MCF 10A (cell line): Measurements from ENCODE around the gene SLC5A11. TPM values are rescaled to one million over a fixed set of nuclear protein-coding genes. Genes with fewer than 3 reads are reported as not detected.

Experiments
- BruUV-seq: library from RNA; stranded (reverse); fragments of 400-500 nt; replicated peaks from 2 replicates; lab custom pipeline; 2021; lab: Mats Ljungman, UMichigan
- CTCF ChIA-PET: fragments of 300-600 bp; sonication (Branson Sonifier 250); formaldehyde crosslinking; extraction: SDS; loops from one replicate; lab custom pipeline; 2021; ENCODE audit warnings: antibody characterized with exemption, inconsistent platforms; lab: Yijun Ruan, JAX
- POLR2A ChIA-PET: fragments of 300-600, 350-650 bp; sonication (Branson Sonifier 250); formaldehyde crosslinking; extraction: SDS; loops from one replicate; lab custom pipeline; 2020; ENCODE audit warnings: antibody characterized with exemption, inconsistent platforms; lab: Yijun Ruan, JAX
- DNase-seq: peaks from one replicate; pipeline ENCODE4 v3.0.0-alpha.2; 2018; ENCODE audit not compliant: unreplicated experiment
- H3K27ac Mint-ChIP-seq: one replicate; pipeline ENCODE4 v1.8.0; 2022; ENCODE audit warnings: mild to moderate bottlenecking, low read depth, mixed read lengths; ENCODE audit not compliant: unreplicated experiment
- H3K27me3 Mint-ChIP-seq: one replicate; pipeline ENCODE4 v1.8.0; 2022; ENCODE audit warnings: mixed read lengths; ENCODE audit not compliant: insufficient read depth, unreplicated experiment
- H3K36me3 Mint-ChIP-seq: one replicate; pipeline ENCODE4 v1.8.0; 2022; ENCODE audit warnings: mild to moderate bottlenecking, moderate library complexity, mixed read lengths; ENCODE audit not compliant: insufficient read depth, unreplicated experiment
- H3K4me1 Mint-ChIP-seq: one replicate; pipeline ENCODE4 v1.8.0; 2022; ENCODE audit warnings: mixed read lengths; ENCODE audit not compliant: insufficient read depth, unreplicated experiment
- H3K4me3 Mint-ChIP-seq: one replicate; pipeline ENCODE4 v1.8.0; 2022; ENCODE audit warnings: mild to moderate bottlenecking, moderate library complexity, mixed read lengths; ENCODE audit not compliant: unreplicated experiment
- H3K9me3 Mint-ChIP-seq: one replicate; pipeline ENCODE4 v1.8.0; 2022; ENCODE audit warnings: mixed read lengths; ENCODE audit not compliant: unreplicated experiment
- intact Hi-C: fragments of 100-400 bp; cut with micrococcal nuclease; formaldehyde crosslinking; loops from 2 replicates; pipeline ENCODE4 v1.14.1; 2022
- total RNA-seq: library from RNA; stranded (reverse); gene quantifications from 2 replicates; pipeline ENCODE4 v1.2.3, GENCODE V29; 2022
- TF ChIP-seq, protein P1 (sequence below): fragments of 200-600 bp; IDR thresholded peaks from one replicate; pipeline ENCODE4 v1.8.0; 2022; ENCODE audit warnings: antibody characterized with exemption, mild to moderate bottlenecking; ENCODE audit not compliant: unreplicated experiment

The SLC5A11 gene
- total RNA-seq, 1 experiment from 2014 or later, result not detected

DNA sequence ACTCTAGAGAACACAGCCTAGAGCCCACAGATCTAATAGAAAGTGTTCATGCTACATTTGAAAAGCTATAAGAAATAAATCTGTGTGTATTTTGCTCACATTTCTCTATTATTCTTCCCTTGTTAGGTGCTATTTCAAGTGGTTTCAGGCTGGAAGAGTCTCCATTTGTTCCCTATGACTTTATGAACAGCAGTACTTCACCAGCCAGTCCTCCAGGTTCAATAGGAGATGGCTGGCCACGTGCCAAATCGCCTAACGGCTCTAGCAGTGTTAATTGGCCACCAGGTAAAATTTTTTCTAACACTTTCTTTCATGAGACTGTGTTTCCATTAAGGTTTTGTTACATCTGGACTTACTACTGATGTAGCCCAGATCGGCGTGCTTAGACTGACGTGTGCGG, 30.7 kb upstream of the SLC5A11 start:
- CTCF ChIA-PET, result interaction anchor here (1.0 kb wide), 1 partner anchor 66 kb away, joined by 4 read pairs; no protein-coding TSS in a partner anchor
- no peak for DNase-seq
- TF ChIP-seq, protein P1, sequence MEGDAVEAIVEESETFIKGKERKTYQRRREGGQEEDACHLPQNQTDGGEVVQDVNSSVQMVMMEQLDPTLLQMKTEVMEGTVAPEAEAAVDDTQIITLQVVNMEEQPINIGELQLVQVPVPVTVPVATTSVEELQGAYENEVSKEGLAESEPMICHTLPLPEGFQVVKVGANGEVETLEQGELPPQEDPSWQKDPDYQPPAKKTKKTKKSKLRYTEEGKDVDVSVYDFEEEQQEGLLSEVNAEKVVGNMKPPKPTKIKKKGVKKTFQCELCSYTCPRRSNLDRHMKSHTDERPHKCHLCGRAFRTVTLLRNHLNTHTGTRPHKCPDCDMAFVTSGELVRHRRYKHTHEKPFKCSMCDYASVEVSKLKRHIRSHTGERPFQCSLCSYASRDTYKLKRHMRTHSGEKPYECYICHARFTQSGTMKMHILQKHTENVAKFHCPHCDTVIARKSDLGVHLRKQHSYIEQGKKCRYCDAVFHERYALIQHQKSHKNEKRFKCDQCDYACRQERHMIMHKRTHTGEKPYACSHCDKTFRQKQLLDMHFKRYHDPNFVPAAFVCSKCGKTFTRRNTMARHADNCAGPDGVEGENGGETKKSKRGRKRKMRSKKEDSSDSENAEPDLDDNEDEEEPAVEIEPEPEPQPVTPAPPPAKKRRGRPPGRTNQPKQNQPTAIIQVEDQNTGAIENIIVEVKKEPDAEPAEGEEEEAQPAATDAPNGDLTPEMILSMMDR, result no peak
- BruUV-seq, result no TSS peak
- no peaks in the 10 kb centered on the region for H3K27me3 Mint-ChIP-seq
- POLR2A ChIA-PET, result interaction anchor here (0.6 kb wide), 1 partner anchor 15 kb away, joined by 3 read pairs; no protein-coding TSS in a partner anchor
- H3K4me1 Mint-ChIP-seq, result no peaks in the 10 kb centered on the region
- no peak overlapping the region for H3K27ac Mint-ChIP-seq
- no peak overlapping the region for H3K4me3 Mint-ChIP-seq
- intact Hi-C loops, result no loop called here
- no peaks in the 10 kb centered on the region for H3K9me3 Mint-ChIP-seq
- H3K36me3 Mint-ChIP-seq, result peaks cover 99% of the 10 kb centered on the region

DNA sequence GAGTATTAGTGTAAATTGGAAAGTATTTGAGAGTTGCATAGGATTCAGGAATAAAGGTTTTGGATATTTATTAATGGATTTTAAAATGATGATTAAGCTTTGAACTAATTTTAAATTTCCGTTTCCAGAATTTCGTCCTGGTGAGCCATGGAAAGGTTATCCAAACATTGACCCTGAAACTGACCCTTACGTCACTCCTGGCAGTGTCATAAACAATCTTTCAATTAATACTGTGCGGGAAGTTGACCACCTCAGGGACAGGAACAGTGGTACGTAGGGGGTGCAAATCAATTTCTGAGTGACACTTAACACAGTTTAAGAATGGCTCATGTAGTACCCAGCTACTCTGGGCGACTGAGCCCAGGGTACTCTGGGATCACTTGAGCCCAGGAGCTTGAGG, 29.1 kb upstream of the SLC5A11 start:
- no peaks in the 10 kb centered on the region for H3K9me3 Mint-ChIP-seq
- TF ChIP-seq, protein P1, result no peak
- ChIA-PET CTCF (interaction anchor here (0.6 to 1.7 kb wide), 4 partner anchors 16 to 249 kb away, joined by 3 to 9 read pairs (median 4); no protein-coding TSS in a partner anchor), POLR2A (no interaction called here)
- H3K4me1 Mint-ChIP-seq, result no peaks in the 10 kb centered on the region
- peaks cover 97% of the 10 kb centered on the region for H3K36me3 Mint-ChIP-seq
- no peak overlapping the region for H3K27ac Mint-ChIP-seq
- intact Hi-C loops, result no loop called here
- no peak for DNase-seq
- H3K27me3 Mint-ChIP-seq, result no peaks in the 10 kb centered on the region
- H3K4me3 Mint-ChIP-seq, result no peak overlapping the region
- no TSS peak for BruUV-seq

DNA sequence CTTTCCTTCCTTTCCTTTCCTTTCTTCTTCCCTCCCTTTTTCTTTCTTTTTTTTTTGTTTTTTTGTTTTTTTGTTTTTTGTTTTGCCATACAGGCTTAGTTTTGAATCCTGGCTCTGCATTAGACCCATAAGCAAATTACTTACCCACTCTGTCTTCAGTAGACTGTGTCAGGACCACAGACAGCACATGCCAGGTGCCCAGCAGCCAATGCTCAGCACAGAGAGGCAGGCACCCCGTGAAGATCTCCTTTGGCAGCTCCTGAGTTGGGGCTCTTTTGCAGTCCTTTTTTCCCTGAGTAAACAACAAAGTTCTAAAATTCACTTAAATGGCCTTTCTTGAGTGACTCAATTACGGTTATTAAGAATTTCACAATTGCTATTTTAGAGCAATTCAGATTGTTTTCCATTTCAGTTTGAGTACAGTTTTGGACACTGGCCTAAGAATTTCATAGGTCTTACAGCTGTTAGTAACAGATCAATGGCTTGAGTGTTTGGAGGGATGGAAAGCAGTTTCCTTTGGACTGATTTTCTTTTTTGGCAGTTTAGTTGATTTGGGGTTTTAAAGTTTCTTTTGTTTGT, 26.2 kb upstream of the SLC5A11 start:
- BruUV-seq, result no TSS peak
- Mint-ChIP-seq H3K36me3 (peaks cover 94% of the 10 kb centered on the region), H3K27me3 (no peaks in the 10 kb centered on the region), H3K4me3 (no peak overlapping the region), H3K4me1 (no peaks in the 10 kb centered on the region), H3K9me3 (no peaks in the 10 kb centered on the region), H3K27ac (no peak overlapping the region)
- no peak for DNase-seq
- ChIA-PET POLR2A (no interaction called here), CTCF (interaction anchor here (0.9 kb wide), 1 partner anchor 19 kb away, joined by 6 read pairs; no protein-coding TSS in a partner anchor)
- TF ChIP-seq, protein P1, result no peak
- intact Hi-C loops, result no loop called here

DNA sequence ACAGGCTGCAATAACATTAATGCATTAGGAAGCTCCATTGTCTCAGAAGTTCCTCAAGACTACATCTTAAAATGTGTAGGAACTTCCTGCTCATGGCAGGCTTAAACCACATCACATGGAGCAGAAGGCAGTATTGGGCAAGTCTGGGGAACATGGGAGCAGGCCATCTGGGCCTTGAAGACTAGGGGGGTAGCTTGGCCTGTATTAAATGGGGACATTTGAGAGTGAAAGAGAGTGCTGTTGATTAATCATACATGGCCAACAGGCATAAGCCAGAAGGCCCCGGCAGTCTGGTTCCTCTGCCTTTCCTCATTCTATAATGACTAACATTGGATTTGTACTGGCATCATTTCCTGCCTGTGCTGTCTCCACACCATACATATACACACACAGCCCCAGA, 25.2 kb upstream of the SLC5A11 start:
- Mint-ChIP-seq H3K4me3 (no peak overlapping the region), H3K4me1 (no peaks in the 10 kb centered on the region), H3K27ac (peak overlapping the region; percentile 32), H3K27me3 (no peaks in the 10 kb centered on the region), H3K36me3 (peaks cover 94% of the 10 kb centered on the region), H3K9me3 (no peaks in the 10 kb centered on the region)
- DNase-seq, result no peak
- intact Hi-C loops, result no loop called here
- BruUV-seq, result no TSS peak
- TF ChIP-seq, protein P1, result no peak
- ChIA-PET POLR2A (no interaction called here), CTCF (interaction anchor here (0.7 to 1.2 kb wide), 4 partner anchors 11 to 151 kb away, joined by 3 to 6 read pairs (median 4); no protein-coding TSS in a partner anchor)
